Stomach (tissue), 4 donors: ENCODE measurements around the gene C19orf85.

Source experiments
- CTCF ChIP-seq, 7 experiments: fragments of 450-650 bp in 4 of 7; fragments of 200-600 bp in 3 of 7; sonication (generic) in 3 of 7; IDR thresholded peaks; one replicate each; pipeline ENCODE4 v1.5.1; 2016 to 2019; ENCODE audit warnings: antibody characterized with exemption in 7 of 7, control low read depth in 2 of 7, mild to moderate bottlenecking in 1 of 7
- EP300 ChIP-seq: sonication (generic); formaldehyde crosslinking; IDR thresholded peaks from one replicate; pipeline ENCODE4 v1.6.1; 2017; ENCODE audit warnings: antibody characterized with exemption
- POLR2A ChIP-seq, 4 donors: fragments of 450-650 bp; IDR thresholded peaks; one replicate each; pipeline ENCODE4 v1.6.1; 2016; ENCODE audit warnings: antibody characterized with exemption in 4 of 4, control low read depth in 2 of 4, mild to moderate bottlenecking in 1 of 4, moderate library complexity in 1 of 4
- POLR2AphosphoS5 ChIP-seq, 3 donors: sonication (generic); formaldehyde crosslinking; IDR thresholded peaks; one replicate each; pipeline ENCODE4 v1.6.1; 2016; ENCODE audit warnings: antibody characterized with exemption in 3 of 3

GRCh38 chr19:55460670-55461258, 3.8 kb downstream of the C19orf85 start:
- TF ChIP-seq EP300 (no peak), POLR2A (IDR thresholded peaks at IDR 0.05) (no peak), CTCF (IDR thresholded peaks at IDR 0.05) (no peak), POLR2AphosphoS5 (IDR thresholded peaks at IDR 0.05) (no peak)
